ENCODE data around the gene SRA1. TPM values are rescaled to one million over a fixed set of nuclear protein-coding genes. Genes with fewer than 3 reads are reported as not detected.

Gene SRA1
- total and polyA plus RNA-seq, 9 of the 15 experiments (the other 6 are each of a cell fraction or from before 2014, with no cell fraction given), result 24.1 to 47.4 (median 41.3) TPM

- no peak for TF ChIP-seq PBX2 (CRISPR knock-in tag; IDR thresholded peaks at IDR 0.05; ENCODE audit: low read depth)
- TF ChIP-seq PBX2 (tag; conservative IDR thresholded peaks at IDR 0.05; ENCODE audit: low read depth), result no peak
- peak; percentile 34; the same call in 1 of the 2 replicates for TF ChIP-seq ZNF175 (CRISPR knock-in tag; IDR thresholded peaks at IDR 0.05; ENCODE audit: low read depth)
- peak; percentile 48 for TF ChIP-seq BRD9 (IDR thresholded peaks at IDR 0.05; ENCODE audit: low read depth, partially characterized antibody)
- 0 out of 2 replicates have a peak, but pooled peaks have one; percentile 37 for TF ChIP-seq SMARCE1 (IDR thresholded peaks at IDR 0.05)
- 0 out of 2 replicates have a peak, but pooled peaks have one; percentile 14 for TF ChIP-seq NKRF (IDR thresholded peaks at IDR 0.05; ENCODE audit: borderline replicate concordance)
- 0 out of 4 replicates have a peak, but pooled peaks of 1 of the 2 experiments have one; percentile 23 for TF ChIP-seq TRIM24 (IDR thresholded peaks at IDR 0.05)
- TF ChIP-seq PATZ1 (CRISPR knock-in tag; IDR thresholded peaks at IDR 0.05; ENCODE audit: borderline replicate concordance), result 0 out of 2 replicates have a peak, but pooled peaks have one; percentile 48
- 0 out of 2 replicates have a peak, but pooled peaks have one; percentile 85 for TF ChIP-seq NFRKB (IDR thresholded peaks at IDR 0.05; ENCODE audit: low read depth)
- 0 out of 2 replicates have a peak, but pooled peaks have one; percentile 49 for TF ChIP-seq PHB2 (IDR thresholded peaks at IDR 0.05; ENCODE audit: low read depth)
- TF ChIP-seq HDAC1 (IDR thresholded peaks at IDR 0.05), result no peak
- TF ChIP-seq MCM7 (IDR thresholded peaks at IDR 0.05), result 0 out of 4 replicates have a peak, but pooled peaks of 1 of the 2 experiments have one; percentile 20
- 0 out of 2 replicates have a peak, but pooled peaks have one; percentile 7 for TF ChIP-seq PHF21A (IDR thresholded peaks at IDR 0.05; ENCODE audit: borderline replicate concordance, low read depth)
- TF ChIP-seq HBP1 (CRISPR knock-in tag; IDR thresholded peaks at IDR 0.05), result 0 out of 2 replicates have a peak, but pooled peaks have one; percentile 3
- 0 out of 4 replicates have a peak, but pooled peaks of 1 of the 2 experiments have one; percentile 64 for TF ChIP-seq MLLT1 (IDR thresholded peaks at IDR 0.05)
- TF ChIP-seq HDGF (IDR thresholded peaks at IDR 0.05), result peak; percentile 30; the same call in 1 of the 2 replicates
- 0 out of 2 replicates have a peak, but pooled peaks have one; percentile 72 for TF ChIP-seq DNMT1 (IDR thresholded peaks at IDR 0.05)
- no peak for TF ChIP-seq ZNF239 (CRISPR knock-in tag; IDR thresholded peaks at IDR 0.05)
These were observed 7.9 kb upstream of the SRA1 start (continued) for GRCh38 chr5:140565024-140565779.
